Measurements from ENCODE around the gene PTCD2. TPM values are rescaled to one million over a fixed set of nuclear protein-coding genes. Genes with fewer than 3 reads are reported as not detected.
"Not testable (repeated sequence)": the region's sequence is repeated elsewhere in the genome, so short reads cannot be mapped to it uniquely, and the experiment has no call there.

The PTCD2 gene
- total RNA-seq, 1 donor from 2014 or later: 7.4 TPM

- no peak for DNase-seq (ENCODE audit: extremely low read depth, low read depth, low spot score)
These were observed 23.9 kb upstream of the PTCD2 start for GRCh38 chr5:72296256-72296655.

DNA sequence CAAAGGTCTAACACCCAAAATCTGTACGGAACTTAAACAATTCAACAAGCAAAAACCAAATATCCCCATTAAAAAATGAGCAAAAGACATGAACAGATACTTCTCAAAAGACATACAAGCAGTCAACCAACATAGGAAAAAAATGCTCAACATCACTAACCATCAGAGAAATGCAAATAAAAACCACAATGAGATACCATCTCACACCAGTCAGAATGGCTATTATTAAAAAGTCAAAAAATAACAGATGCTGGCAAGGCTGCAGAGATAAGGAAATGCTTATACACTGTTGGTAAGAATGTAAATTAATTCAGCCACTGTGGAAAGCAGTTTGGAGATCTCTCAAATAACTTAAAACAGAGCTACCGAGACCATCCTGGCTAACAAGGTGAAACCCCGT, 22.0 kb upstream of the PTCD2 start:
- not testable (repeated sequence) for DNase-seq (ENCODE audit: extremely low read depth, low read depth, low spot score)

DNA sequence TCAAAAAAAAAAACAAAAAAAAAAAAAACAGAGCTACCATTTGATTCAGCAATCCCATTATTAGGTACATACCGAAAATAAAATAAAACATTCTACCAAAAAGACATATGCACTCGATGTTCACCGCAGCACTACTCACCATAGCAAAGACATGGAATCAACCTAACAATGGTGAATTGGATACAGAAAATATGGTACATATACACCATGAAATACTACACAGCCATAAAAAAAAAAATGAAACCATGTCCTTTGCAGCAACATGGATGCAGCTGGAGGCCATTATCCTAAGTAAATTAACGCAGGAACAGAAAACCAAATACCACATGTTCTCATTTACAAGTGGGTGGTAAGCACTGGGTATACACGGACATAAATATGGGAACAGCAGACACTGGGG, 21.5 kb upstream of the PTCD2 start:
- no peak for DNase-seq (ENCODE audit: extremely low read depth, low read depth, low spot score)

DNA sequence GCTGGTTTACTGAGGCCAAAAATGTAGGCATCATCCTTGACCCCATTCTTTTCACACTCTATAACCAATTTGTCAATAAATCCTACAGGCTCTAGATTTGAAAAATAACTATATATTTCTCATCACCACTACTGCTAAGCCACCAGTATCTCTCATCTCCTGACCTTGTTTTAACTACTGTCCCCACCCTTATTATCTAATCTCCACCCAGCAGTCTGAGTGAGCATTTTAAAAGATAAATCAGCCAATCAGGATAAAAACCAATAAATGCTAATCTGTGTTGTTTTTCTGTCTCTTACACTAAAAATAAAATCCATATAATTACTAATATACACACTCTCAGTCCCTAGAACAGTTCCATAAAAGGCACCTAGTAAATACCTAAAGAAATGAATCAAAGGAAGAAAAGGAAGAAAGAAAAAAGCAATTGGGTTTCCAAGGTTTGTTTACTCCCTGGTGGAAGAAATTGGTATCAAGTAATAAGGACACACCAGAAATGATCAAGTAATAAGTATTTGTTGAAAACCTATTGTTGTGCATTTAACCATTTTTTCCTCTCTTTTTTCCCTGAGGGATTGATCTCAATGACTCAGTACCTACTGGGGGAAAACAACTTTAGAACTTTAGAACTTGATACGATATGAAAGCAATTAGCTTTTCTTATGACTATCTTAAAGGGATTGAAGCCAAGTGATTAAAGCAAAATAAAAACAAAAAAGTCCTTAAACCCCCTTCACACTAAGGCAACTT, 19.4 kb upstream of the PTCD2 start:
- no peak for DNase-seq (ENCODE audit: extremely low read depth, low read depth, low spot score)

DNA sequence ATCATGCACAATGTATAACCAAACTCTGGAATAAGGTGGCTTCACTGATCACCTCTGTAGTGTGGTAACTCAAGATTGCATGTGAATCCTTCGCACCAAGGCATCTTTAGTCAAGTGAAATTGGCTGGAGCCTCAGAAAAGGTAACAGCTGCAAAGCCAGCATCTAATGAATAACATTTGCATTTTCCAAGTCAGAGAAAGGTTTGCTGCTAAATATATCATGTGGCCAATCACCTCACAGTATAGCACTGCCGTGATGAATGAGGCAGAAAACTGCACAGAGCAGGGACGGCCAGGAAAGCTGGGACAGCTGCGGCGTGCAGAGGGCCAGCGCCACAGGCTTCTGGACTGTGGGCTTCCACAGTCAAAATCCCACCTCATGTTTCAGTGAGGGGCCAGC, 18.6 kb upstream of the PTCD2 start:
- DNase-seq (ENCODE audit: extremely low read depth, low read depth, low spot score): no peak

- no peak for DNase-seq (ENCODE audit: extremely low read depth, low read depth, low spot score)
These were observed 18.0 kb upstream of the PTCD2 start for GRCh38 chr5:72302171-72302570.

- no peak for DNase-seq (ENCODE audit: extremely low read depth, low read depth, low spot score)
These were observed 14.7 kb upstream of the PTCD2 start for GRCh38 chr5:72305194-72306142.

DNA sequence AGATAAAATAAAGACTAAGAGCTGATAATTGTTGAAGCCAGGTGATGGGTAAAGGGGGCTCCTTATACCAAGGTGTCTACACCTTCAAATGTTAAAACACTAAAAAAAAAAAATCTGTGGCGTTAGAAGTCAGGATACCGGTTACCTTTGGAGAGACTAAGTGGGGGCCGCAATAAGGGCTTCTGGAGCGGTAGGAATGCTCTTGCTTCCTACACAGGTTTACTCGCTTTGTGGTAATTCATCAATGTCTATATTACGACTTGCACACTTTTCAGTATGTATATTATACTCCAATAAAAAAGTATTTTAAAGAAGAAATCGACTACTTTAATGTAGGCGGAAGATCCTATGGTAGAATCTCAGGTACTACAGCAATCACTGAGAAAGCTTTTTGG, 12.6 kb upstream of the PTCD2 start:
- DNase-seq (ENCODE audit: extremely low read depth, low read depth, low spot score): peak; percentile 4

- DNase-seq (ENCODE audit: extremely low read depth, low read depth, low spot score): peak; percentile 78
These were observed 12.0 kb upstream of the PTCD2 start for GRCh38 chr5:72307968-72308852.

DNA sequence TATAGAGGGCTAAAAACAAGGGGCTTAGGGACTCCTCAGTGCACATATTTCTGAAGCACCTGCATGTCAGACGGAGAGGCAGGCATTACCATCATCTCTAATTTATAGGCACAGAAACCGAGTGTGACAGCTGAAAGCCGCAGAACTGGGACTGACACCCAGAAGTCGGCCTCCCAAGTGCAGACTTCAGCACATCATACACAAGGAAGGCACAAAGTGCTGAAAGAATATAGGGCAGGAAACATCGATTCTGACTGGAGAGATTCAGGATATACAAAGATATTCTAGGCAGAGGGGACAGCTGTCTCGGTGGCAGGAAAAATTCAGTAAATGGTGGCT, 11.4 kb upstream of the PTCD2 start:
- no peak for DNase-seq (ENCODE audit: extremely low read depth, low read depth, low spot score)

GRCh38 chr5:72313141-72313540, 7.0 kb upstream of the PTCD2 start:
- no peak for DNase-seq (ENCODE audit: extremely low read depth, low read depth, low spot score)

- DNase-seq (ENCODE audit: extremely low read depth, low read depth, low spot score): peak; percentile 25
These were observed 5.5 kb upstream of the PTCD2 start for GRCh38 chr5:72314571-72315172.

DNA sequence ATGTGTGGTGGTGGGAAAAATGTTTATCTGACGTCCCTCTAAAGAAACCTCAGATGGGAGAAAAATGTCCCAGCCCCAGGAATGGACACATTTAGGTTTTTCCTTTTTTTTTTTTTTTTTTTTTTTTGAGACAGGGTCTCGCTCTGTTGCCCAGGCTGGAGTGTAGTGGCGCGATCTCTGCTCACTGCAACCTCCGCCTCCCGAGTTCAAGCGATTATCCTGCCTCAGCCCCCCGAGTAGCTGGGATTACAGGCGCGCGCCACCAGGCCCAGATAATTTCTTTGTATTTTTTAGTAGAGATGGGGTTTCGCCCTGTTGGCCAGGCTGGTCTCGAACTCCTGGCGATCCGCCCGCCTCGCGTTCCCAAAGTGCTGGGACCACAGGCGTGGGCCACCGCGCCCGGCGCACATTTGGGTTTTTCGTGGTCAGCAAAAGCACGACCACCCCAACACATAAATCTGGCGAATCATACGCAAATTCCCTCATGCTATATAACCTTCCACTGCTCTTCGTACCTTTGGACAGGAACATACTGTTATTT, 668 bp upstream of the PTCD2 start:
- DNase-seq (ENCODE audit: extremely low read depth, low read depth, low spot score): not testable (repeated sequence)

GRCh38 chr5:72324189-72324825, 4.1 kb downstream of the PTCD2 start:
- no peak for DNase-seq (ENCODE audit: extremely low read depth, low read depth, low spot score)

DNA sequence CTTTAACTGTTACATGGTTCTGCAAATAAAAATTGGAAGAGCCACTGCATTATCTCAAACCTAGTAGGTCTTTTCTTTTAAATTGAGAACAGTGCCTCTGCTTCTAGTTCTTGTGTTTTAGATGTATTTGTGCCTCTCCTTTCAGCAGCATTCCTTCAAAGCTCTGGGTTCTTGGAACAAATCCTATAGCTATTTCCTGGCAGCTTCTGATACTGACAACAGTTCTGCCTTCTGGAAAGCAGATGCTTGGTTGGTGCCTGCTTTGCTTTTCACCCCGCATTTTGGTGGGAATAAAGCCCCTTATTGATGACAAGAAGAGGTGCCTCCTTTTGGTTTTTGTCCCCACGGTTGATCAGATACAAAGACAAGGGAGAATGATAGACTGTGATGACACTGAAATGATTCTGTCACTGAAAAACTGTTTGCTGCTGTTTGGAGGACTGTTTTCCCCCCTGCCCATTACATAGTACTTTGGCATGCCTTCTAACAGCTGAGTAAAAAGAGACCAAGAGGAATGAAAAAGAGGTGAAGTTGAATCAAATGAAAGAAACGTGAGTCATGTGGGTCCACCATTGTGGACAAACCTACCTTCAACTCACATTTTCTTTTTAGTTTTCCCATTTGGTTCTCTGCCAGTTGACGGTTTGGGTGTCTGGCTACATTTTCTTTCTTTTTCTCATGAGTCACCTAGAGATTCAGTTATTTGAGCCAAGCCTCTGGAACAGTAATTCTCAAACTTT, 5.6 kb downstream of the PTCD2 start:
- no peak for DNase-seq (ENCODE audit: extremely low read depth, low read depth, low spot score)

DNA sequence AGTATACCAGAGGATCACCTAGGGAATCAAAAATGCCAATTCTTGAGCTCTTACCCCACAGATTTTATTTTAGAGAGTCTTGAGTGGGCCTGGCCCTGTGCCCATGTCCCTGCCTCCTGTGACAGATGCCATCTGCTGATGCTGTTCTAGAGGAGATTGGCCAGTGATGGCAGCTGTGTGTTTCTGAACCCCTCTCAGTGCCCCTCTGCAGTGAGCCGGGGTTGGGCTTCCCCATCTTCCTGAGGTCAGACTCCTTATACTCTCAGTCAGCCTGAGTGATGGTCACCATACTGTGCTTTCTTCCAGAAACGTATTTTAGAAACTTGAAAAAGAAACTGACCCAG, 6.1 kb downstream of the PTCD2 start:
- no peak for DNase-seq (ENCODE audit: extremely low read depth, low read depth, low spot score)

- DNase-seq (ENCODE audit: extremely low read depth, low read depth, low spot score): no peak
These were observed 8.0 kb downstream of the PTCD2 start for GRCh38 chr5:72328172-72328571.

DNA sequence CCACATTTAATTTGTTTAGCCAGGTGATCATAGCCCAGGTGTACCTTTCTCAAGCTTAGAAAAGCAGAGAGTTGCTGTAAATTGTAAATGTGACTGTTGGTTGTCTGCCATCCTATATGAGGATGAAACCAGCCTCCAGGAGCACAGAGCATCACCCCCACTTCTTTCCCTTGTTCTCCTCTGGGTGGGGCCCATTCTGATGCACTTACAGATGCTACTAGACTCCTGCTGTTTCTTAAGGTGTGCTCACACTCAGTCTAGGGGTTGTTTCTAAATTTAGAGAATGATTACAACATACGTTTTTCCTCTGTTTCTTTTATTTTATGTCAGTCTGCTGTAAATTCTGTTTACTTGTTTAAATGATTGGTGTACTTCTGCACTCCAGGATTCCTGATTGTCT, 10.5 kb downstream of the PTCD2 start:
- no peak for DNase-seq (ENCODE audit: extremely low read depth, low read depth, low spot score)

DNA sequence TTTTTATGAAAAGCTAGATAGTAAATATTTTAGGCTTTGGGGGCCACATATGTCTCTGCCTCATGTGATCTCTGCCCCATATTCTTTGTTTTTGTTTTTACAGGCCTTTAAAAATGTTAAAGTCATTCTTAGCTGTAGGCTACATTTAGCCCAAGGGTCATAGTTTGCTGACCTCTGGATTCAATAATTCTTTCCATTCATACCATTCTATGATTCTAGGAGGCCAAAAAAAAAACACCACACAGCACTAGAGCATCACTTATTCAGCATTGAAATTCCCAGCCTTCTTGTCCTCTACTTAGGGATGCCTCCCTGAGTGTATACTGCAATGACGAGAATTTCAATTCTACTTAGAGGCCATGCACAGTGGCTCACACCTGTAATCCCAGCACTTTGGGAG, 17.0 kb downstream of the PTCD2 start:
- DNase-seq (ENCODE audit: extremely low read depth, low read depth, low spot score): no peak

Data from glomerular endothelial cell (primary cell).